Measurements from ENCODE around the gene HOXC10. TPM values are rescaled to one million over a fixed set of nuclear protein-coding genes. Genes with fewer than 3 reads are reported as not detected.

Gene HOXC10
- total RNA-seq, 1 experiment from 2014 or later = not detected

- Mint-ChIP-seq H3K27ac (ENCODE audit: low read depth, unreplicated experiment) (no peak overlapping the region), H3K36me3 (ENCODE audit: insufficient read depth, unreplicated experiment) (peaks cover 9% of the 10 kb centered on the region), H3K4me1 (ENCODE audit: insufficient read depth, unreplicated experiment) (peaks cover 26% of the 10 kb centered on the region), H3K4me3 (ENCODE audit: unreplicated experiment) (no peak overlapping the region), H3K27me3 (ENCODE audit: insufficient read depth, unreplicated experiment) (no peaks in the 10 kb centered on the region), H3K9me3 (ENCODE audit: unreplicated experiment) (no peaks in the 10 kb centered on the region)
- intact Hi-C loops (cut with micrococcal nuclease) = loop anchor here (1.0 to 10.0 kb wide), 6 partner anchors 15 to 359 kb away; partner anchors contain the start of gene GPR84
- POLR2A ChIA-PET = interaction anchor here (0.6 to 2.7 kb wide), 9 partner anchors 11 to 1028 kb away, joined by 3 to 22 read pairs (median 5); partner anchors contain the start of genes HOXC6 and SMUG1
- peak; percentile 88 for DNase-seq (ENCODE audit: unreplicated experiment)
- peak; percentile 96 for TF ChIP-seq CTCF (IDR thresholded peaks at IDR 0.05; ENCODE audit: unreplicated experiment)
- no TSS peak for BruUV-seq (replicated peaks)
- CTCF ChIA-PET = interaction anchor here (0.5 to 12.4 kb wide), 17 partner anchors 11 to 387 kb away, joined by 3 to 200 read pairs (median 4); partner anchors contain the start of genes HOXC5 and SMUG1
Measured at GRCh38 chr12:54005853-54006558, 21.1 kb downstream of the HOXC10 start.

DNA sequence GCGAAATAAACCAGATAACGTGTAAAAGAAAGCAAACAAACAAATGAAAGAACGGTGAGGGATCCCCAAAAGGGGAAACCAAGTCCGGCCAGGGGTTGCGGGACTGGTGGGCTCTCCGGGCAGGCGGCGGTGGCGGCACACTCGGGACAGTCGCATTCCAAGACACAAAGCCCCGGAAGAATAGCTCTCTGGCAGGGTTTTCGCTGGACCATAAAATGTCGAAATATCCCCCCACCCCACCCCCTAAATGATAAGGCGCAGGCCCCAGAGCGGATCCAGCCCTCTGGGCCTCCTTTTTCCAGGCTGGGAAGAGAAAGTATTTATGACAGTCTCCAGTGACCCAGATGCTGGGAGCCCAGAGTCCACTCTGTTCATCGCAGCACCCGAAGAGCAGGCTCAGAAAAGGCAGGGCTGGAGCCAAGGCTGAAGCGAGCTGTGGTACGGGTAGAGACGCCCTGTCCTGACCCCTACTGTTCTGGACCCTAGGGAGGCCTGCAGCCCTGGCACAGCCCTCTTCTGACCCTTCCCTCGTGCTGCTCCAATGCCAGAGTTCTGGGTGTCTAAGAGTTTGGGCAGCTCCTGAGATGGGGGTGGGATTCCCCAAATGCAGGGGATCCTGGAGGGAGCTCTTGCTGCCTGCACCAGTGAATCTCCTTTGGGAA is 21.7 kb downstream of the HOXC10 start:
- BruUV-seq (replicated peaks) = no TSS peak
- POLR2A ChIA-PET = interaction anchor here (1.4 to 3.1 kb wide), 7 partner anchors 10 to 201 kb away, joined by 3 to 22 read pairs (median 6); partner anchors contain the start of gene SMUG1
- TF ChIP-seq CTCF (IDR thresholded peaks at IDR 0.05; ENCODE audit: unreplicated experiment) = no peak
- no peaks in the 10 kb centered on the region for H3K27me3 Mint-ChIP-seq (ENCODE audit: insufficient read depth, unreplicated experiment)
- peaks cover 19% of the 10 kb centered on the region for H3K4me1 Mint-ChIP-seq (ENCODE audit: insufficient read depth, unreplicated experiment)
- H3K4me3 Mint-ChIP-seq (ENCODE audit: unreplicated experiment) = no peak overlapping the region
- no peak for DNase-seq (ENCODE audit: unreplicated experiment)
- intact Hi-C loops (cut with micrococcal nuclease) = loop anchor here (1.0 to 10.0 kb wide), 6 partner anchors 15 to 358 kb away; partner anchors contain the start of gene GPR84
- CTCF ChIA-PET = interaction anchor here (0.6 to 12.4 kb wide), 14 partner anchors 9 to 213 kb away, joined by 3 to 200 read pairs (median 5); partner anchors contain the start of genes HOXC5 and SMUG1
- no peaks in the 10 kb centered on the region for H3K9me3 Mint-ChIP-seq (ENCODE audit: unreplicated experiment)
- no peak overlapping the region for H3K27ac Mint-ChIP-seq (ENCODE audit: low read depth, unreplicated experiment)
- peaks cover 9% of the 10 kb centered on the region for H3K36me3 Mint-ChIP-seq (ENCODE audit: insufficient read depth, unreplicated experiment)

- H3K36me3 Mint-ChIP-seq (ENCODE audit: insufficient read depth, unreplicated experiment) = peaks cover 7% of the 10 kb centered on the region
- H3K27me3 Mint-ChIP-seq (ENCODE audit: insufficient read depth, unreplicated experiment) = no peaks in the 10 kb centered on the region
- peaks cover 16% of the 10 kb centered on the region for H3K4me1 Mint-ChIP-seq (ENCODE audit: insufficient read depth, unreplicated experiment)
- TF ChIP-seq CTCF (IDR thresholded peaks at IDR 0.05; ENCODE audit: unreplicated experiment) = no peak
- CTCF ChIA-PET = interaction anchor here (0.5 to 12.4 kb wide), 15 partner anchors 10 to 242 kb away, joined by 3 to 200 read pairs (median 5); partner anchors contain the start of genes HOXC5, HOXC6 and SMUG1
- intact Hi-C loops (cut with micrococcal nuclease) = loop anchor here (10.0 kb wide), 1 partner anchor 357 kb away; the partner anchor contains the start of gene GPR84
- no peak overlapping the region for H3K4me3 Mint-ChIP-seq (ENCODE audit: unreplicated experiment)
- POLR2A ChIA-PET = interaction anchor here (0.5 to 3.1 kb wide), 9 partner anchors 8 to 263 kb away, joined by 3 to 22 read pairs (median 5); partner anchors contain the start of genes HOXC5 and HOXC9
- DNase-seq (ENCODE audit: unreplicated experiment) = no peak
- no TSS peak for BruUV-seq (replicated peaks)
- no peaks in the 10 kb centered on the region for H3K9me3 Mint-ChIP-seq (ENCODE audit: unreplicated experiment)
- no peak overlapping the region for H3K27ac Mint-ChIP-seq (ENCODE audit: low read depth, unreplicated experiment)
Measured at GRCh38 chr12:54007538-54008259, 22.8 kb downstream of the HOXC10 start.

All from MCF 10A (cell line).